Measurements from ENCODE around the gene HMMR.
"Not testable (repeated sequence)": the region's sequence is repeated elsewhere in the genome, so short reads cannot be mapped to it uniquely, and the experiment has no call there.

Gene HMMR

GRCh38 chr5:163533223-163533622, 72.8 kb downstream of the HMMR start:
- Histone ChIP-seq H3K9ac (ENCODE audit: low read length) (no peak overlapping the region), H3K4me2 (ENCODE audit: low read depth, low read length) (no peak overlapping the region), H3K9me3 (replicated peaks; ENCODE audit: insufficient read depth, low read length) (no peaks in the 10 kb centered on the region), H3K36me3 (replicated peaks; ENCODE audit: insufficient read depth, low read length) (no peaks in the 10 kb centered on the region), H3K4me3 (ENCODE audit: low read length) (no peak overlapping the region), H3F3A (ENCODE audit: insufficient read depth, low read length) (no peaks in the 10 kb centered on the region), H2AFZ (ENCODE audit: low read length) (no peak overlapping the region), H3K79me2 (ENCODE audit: low read length) (no peaks in the 10 kb centered on the region), H3K27me3 (replicated peaks; ENCODE audit: insufficient read depth, low read length) (no peaks in the 10 kb centered on the region), H4K20me1 (ENCODE audit: insufficient read depth, low read length) (no peaks in the 10 kb centered on the region), H3K4me1 (ENCODE audit: low read length) (no peaks in the 10 kb centered on the region), H3K27ac (ENCODE audit: low read length) (no peak overlapping the region), H3K9me2 (replicated peaks; ENCODE audit: insufficient read depth, low read length) (no peaks in the 10 kb centered on the region)
- TF ChIP-seq EZH2 (optimal IDR thresholded peaks at IDR 0.05; ENCODE audit: low read depth, low read length) (no peak), EZH2phosphoT487 (IDR thresholded peaks at IDR 0.05; ENCODE audit: low read length) (no peak)
- TF ChIP-seq, protein P1, sequence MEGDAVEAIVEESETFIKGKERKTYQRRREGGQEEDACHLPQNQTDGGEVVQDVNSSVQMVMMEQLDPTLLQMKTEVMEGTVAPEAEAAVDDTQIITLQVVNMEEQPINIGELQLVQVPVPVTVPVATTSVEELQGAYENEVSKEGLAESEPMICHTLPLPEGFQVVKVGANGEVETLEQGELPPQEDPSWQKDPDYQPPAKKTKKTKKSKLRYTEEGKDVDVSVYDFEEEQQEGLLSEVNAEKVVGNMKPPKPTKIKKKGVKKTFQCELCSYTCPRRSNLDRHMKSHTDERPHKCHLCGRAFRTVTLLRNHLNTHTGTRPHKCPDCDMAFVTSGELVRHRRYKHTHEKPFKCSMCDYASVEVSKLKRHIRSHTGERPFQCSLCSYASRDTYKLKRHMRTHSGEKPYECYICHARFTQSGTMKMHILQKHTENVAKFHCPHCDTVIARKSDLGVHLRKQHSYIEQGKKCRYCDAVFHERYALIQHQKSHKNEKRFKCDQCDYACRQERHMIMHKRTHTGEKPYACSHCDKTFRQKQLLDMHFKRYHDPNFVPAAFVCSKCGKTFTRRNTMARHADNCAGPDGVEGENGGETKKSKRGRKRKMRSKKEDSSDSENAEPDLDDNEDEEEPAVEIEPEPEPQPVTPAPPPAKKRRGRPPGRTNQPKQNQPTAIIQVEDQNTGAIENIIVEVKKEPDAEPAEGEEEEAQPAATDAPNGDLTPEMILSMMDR (IDR thresholded peaks at IDR 0.05; ENCODE audit: low read length): no peak
- DNase-seq: no peak

- Histone ChIP-seq H3K27ac (ENCODE audit: low read length) (no peak overlapping the region), H3K9ac (ENCODE audit: low read length) (no peak overlapping the region), H3K9me2 (replicated peaks; ENCODE audit: insufficient read depth, low read length) (no peaks in the 10 kb centered on the region), H3K27me3 (replicated peaks; ENCODE audit: insufficient read depth, low read length) (no peaks in the 10 kb centered on the region), H3K36me3 (replicated peaks; ENCODE audit: insufficient read depth, low read length) (no peaks in the 10 kb centered on the region), H3K4me3 (ENCODE audit: low read length) (no peak overlapping the region), H2AFZ (ENCODE audit: low read length) (no peak overlapping the region), H4K20me1 (ENCODE audit: insufficient read depth, low read length) (no peaks in the 10 kb centered on the region), H3K4me2 (ENCODE audit: low read depth, low read length) (no peak overlapping the region), H3K9me3 (replicated peaks; ENCODE audit: insufficient read depth, low read length) (no peaks in the 10 kb centered on the region), H3K79me2 (ENCODE audit: low read length) (no peaks in the 10 kb centered on the region), H3F3A (ENCODE audit: insufficient read depth, low read length) (no peaks in the 10 kb centered on the region), H3K4me1 (ENCODE audit: low read length) (no peaks in the 10 kb centered on the region)
- TF ChIP-seq EZH2 (optimal IDR thresholded peaks at IDR 0.05; ENCODE audit: low read depth, low read length): no peak
- TF ChIP-seq EZH2phosphoT487 (IDR thresholded peaks at IDR 0.05; ENCODE audit: low read length): no peak
- TF ChIP-seq, protein P1 (IDR thresholded peaks at IDR 0.05; ENCODE audit: low read length): no peak
- DNase-seq: no peak
These were observed 74.2 kb downstream of the HMMR start for GRCh38 chr5:163534492-163535094.

DNA sequence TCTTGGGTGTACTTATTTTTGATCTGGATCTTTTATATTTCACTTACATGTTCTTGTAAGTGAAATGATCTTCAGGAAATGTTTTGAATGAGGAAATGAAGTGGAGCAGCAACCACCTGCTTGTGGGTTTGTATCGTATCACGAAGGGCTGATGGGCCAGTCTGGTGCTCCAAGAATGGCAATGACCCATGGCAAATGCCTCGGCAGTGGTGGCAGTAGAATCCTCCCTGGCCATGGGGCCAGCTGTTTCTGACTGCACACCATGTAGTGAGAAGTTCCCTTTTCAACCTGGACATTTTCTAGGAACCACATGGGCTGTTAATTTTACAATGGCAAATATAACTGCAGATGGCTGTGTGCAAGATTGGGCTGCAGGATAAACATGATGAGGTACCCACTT, 74.9 kb downstream of the HMMR start:
- Histone ChIP-seq H3K27ac (ENCODE audit: low read length) (no peak overlapping the region), H3F3A (ENCODE audit: insufficient read depth, low read length) (no peaks in the 10 kb centered on the region), H3K36me3 (replicated peaks; ENCODE audit: insufficient read depth, low read length) (no peaks in the 10 kb centered on the region), H3K9me2 (replicated peaks; ENCODE audit: insufficient read depth, low read length) (no peaks in the 10 kb centered on the region), H4K20me1 (ENCODE audit: insufficient read depth, low read length) (no peaks in the 10 kb centered on the region), H3K9me3 (replicated peaks; ENCODE audit: insufficient read depth, low read length) (no peaks in the 10 kb centered on the region), H3K27me3 (replicated peaks; ENCODE audit: insufficient read depth, low read length) (no peaks in the 10 kb centered on the region), H3K4me1 (ENCODE audit: low read length) (no peaks in the 10 kb centered on the region), H3K4me2 (ENCODE audit: low read depth, low read length) (no peak overlapping the region), H3K4me3 (ENCODE audit: low read length) (no peak overlapping the region), H2AFZ (ENCODE audit: low read length) (no peak overlapping the region), H3K9ac (ENCODE audit: low read length) (no peak overlapping the region), H3K79me2 (ENCODE audit: low read length) (no peaks in the 10 kb centered on the region)
- DNase-seq: no peak
- TF ChIP-seq EZH2phosphoT487 (IDR thresholded peaks at IDR 0.05; ENCODE audit: low read length) (no peak), EZH2 (optimal IDR thresholded peaks at IDR 0.05; ENCODE audit: low read depth, low read length) (no peak)
- TF ChIP-seq, protein P1 (IDR thresholded peaks at IDR 0.05; ENCODE audit: low read length): no peak

DNA sequence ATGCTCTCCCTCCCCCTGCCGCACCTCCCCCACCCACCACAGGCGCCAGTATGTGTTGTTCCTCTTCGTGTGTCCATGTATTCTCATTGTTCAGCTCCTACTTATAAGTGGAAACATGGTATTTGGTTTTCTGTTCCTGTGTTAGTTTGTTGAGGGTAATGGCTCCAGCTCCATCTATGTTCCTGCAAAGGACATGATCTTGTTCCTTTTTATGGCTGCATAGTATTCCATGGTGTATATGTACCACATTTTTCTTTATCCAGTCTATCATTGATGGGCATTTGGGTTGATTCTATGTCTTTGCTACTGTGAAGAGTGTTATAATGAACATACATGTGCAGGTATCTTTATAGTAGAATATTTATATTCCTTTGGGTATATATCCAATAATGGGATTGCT, 76.0 kb downstream of the HMMR start:
- H3K27me3 ChIP-seq (replicated peaks; ENCODE audit: insufficient read depth, low read length); H3K27ac ChIP-seq (ENCODE audit: low read length); H2AFZ ChIP-seq (ENCODE audit: low read length); DNase-seq; H3K4me3 ChIP-seq (ENCODE audit: low read length); H3K4me2 ChIP-seq (ENCODE audit: low read depth, low read length); H3K4me1 ChIP-seq (ENCODE audit: low read length); H4K20me1 ChIP-seq (ENCODE audit: insufficient read depth, low read length); H3K9me3 ChIP-seq (replicated peaks; ENCODE audit: insufficient read depth, low read length); H3K9ac ChIP-seq (ENCODE audit: low read length); H3K36me3 ChIP-seq (replicated peaks; ENCODE audit: insufficient read depth, low read length); H3F3A ChIP-seq (ENCODE audit: insufficient read depth, low read length); H3K9me2 ChIP-seq (replicated peaks; ENCODE audit: insufficient read depth, low read length); H3K79me2 ChIP-seq (ENCODE audit: low read length): not testable (repeated sequence)
